BLaER1 (cell line): ENCODE measurements around the gene BUB1B.
"Not testable (repeated sequence)": the region's sequence is repeated elsewhere in the genome, so short reads cannot be mapped to it uniquely, and the experiment has no call there.

Experiments used
- H3K27ac ChIP-seq: shearing (Covaris generic); formaldehyde crosslinking; 2 replicates; pipeline ENCODE4 v1.8.1; 2022
- H3K27me3 ChIP-seq: shearing (Covaris generic); formaldehyde crosslinking; 2 replicates; pipeline ENCODE4 v1.8.1; 2022
- H3K36me3 ChIP-seq: shearing (Covaris generic); formaldehyde crosslinking; 2 replicates; pipeline ENCODE4 v1.8.1; 2022
- H3K4me1 ChIP-seq: shearing (Covaris generic); formaldehyde crosslinking; 2 replicates; pipeline ENCODE4 v1.8.1; 2022
- H3K4me2 ChIP-seq: shearing (Covaris generic); formaldehyde crosslinking; 2 replicates; pipeline ENCODE4 v1.8.1; 2022
- H3K4me3 ChIP-seq: shearing (Covaris generic); formaldehyde crosslinking; 2 replicates; pipeline ENCODE4 v1.8.1; 2022
- H3K9ac ChIP-seq: shearing (Covaris generic); formaldehyde crosslinking; 2 replicates; pipeline ENCODE4 v1.8.1; 2022
- H3K9me3 ChIP-seq: shearing (Covaris generic); formaldehyde crosslinking; 2 replicates; pipeline ENCODE4 v1.8.1; 2022
- H4K20me1 ChIP-seq: shearing (Covaris generic); formaldehyde crosslinking; 2 replicates; pipeline ENCODE4 v1.8.1; 2022
- Cebpa-rat ChIP-seq: shearing (Covaris generic); IDR thresholded peaks from 2 replicates; pipeline ENCODE4 v1.8.1; 2022

BUB1B gene

GRCh38 chr15:40125950-40126349 lies 34.9 kb upstream of the BUB1B start:
- H3K27me3 ChIP-seq, result no peaks in the 10 kb centered on the region
- TF ChIP-seq Cebpa-rat, result no peak
- H3K27ac ChIP-seq, result no peak overlapping the region
- H3K4me3 ChIP-seq, result no peak overlapping the region
- no peaks in the 10 kb centered on the region for H3K36me3 ChIP-seq
- no peaks in the 10 kb centered on the region for H3K9me3 ChIP-seq
- no peaks in the 10 kb centered on the region for H3K4me1 ChIP-seq
- H4K20me1 ChIP-seq, result no peaks in the 10 kb centered on the region
- H3K9ac ChIP-seq, result no peak overlapping the region
- H3K4me2 ChIP-seq, result no peak overlapping the region

GRCh38 chr15:40128766-40129660 lies 31.9 kb upstream of the BUB1B start:
- Histone ChIP-seq H3K9ac (no peak overlapping the region), H3K4me3 (no peak overlapping the region), H3K4me2 (no peak overlapping the region), H3K27me3 (no peaks in the 10 kb centered on the region), H3K4me1 (no peaks in the 10 kb centered on the region), H3K9me3 (no peaks in the 10 kb centered on the region), H3K36me3 (no peaks in the 10 kb centered on the region), H3K27ac (no peak overlapping the region), H4K20me1 (no peaks in the 10 kb centered on the region)
- no peak for TF ChIP-seq Cebpa-rat

- Histone ChIP-seq H3K27ac (no peak overlapping the region), H3K4me2 (no peak overlapping the region), H3K4me1 (no peaks in the 10 kb centered on the region), H3K4me3 (no peak overlapping the region), H3K27me3 (no peaks in the 10 kb centered on the region), H3K9me3 (no peaks in the 10 kb centered on the region), H3K36me3 (no peaks in the 10 kb centered on the region), H3K9ac (no peak overlapping the region), H4K20me1 (no peaks in the 10 kb centered on the region)
- no peak for TF ChIP-seq Cebpa-rat
Measured at GRCh38 chr15:40130118-40130517, 30.8 kb upstream of the BUB1B start.

DNA sequence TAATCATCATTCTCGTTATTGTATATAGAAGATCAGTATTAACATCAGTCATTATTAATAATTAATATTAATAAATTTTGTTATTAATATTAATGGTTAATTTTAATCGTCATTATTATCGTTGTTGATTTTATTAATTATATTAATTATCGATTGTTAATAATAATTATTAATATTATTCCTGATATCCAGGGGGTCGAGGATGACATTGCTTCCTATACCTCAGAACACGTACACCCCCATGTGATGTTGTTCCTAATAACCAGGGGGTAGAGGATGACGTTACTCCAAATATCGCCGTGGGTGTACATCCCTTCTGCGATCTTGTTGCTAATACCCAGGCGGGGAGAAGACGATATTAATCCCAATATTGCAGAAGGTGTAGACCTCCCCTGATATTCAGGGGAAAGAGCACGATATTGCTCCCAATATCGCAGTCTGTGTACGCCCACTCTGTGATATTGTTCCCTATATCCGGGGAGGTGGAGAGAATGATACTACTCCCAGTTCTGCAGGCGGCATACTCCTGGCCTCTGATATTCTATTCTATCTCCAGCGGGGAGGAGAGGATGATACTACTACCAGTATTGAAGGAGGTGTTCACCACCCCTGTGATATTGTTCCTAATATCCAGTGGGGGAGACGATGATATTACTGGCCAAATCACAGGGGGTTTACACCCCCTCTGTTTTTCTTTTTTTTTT lies 29.9 kb upstream of the BUB1B start:
- Histone ChIP-seq H3K4me2 (no peak overlapping the region), H3K9me3 (no peaks in the 10 kb centered on the region), H3K4me3 (no peak overlapping the region), H3K27me3 (no peaks in the 10 kb centered on the region), H3K36me3 (no peaks in the 10 kb centered on the region), H3K27ac (no peak overlapping the region), H3K4me1 (no peaks in the 10 kb centered on the region), H3K9ac (no peak overlapping the region), H4K20me1 (no peaks in the 10 kb centered on the region)
- no peak for TF ChIP-seq Cebpa-rat

- no peaks in the 10 kb centered on the region for H3K27me3 ChIP-seq
- H3K36me3 ChIP-seq, result no peaks in the 10 kb centered on the region
- no peak for TF ChIP-seq Cebpa-rat
Measured at GRCh38 chr15:40133544-40133943, 27.3 kb upstream of the BUB1B start.

DNA sequence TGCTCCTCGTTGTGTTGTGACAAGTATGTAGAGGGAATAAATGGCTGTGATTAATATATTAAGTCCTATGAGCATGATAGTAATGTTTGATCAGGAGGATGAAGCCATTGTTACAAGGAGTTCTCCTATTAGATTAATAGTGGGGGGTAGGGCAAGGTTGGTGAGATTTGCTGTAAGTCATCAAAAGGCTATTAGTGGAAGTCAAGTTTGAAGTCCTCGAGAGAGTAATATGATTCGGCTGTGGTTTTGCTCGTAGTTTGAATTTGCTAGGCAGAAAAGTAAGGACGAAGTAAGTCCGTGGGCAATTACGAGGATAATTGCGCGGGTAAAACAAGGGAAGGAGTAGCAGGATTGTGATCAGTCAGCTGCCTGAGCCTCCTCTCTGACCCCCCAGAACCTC lies 26.0 kb upstream of the BUB1B start:
- H3K27ac ChIP-seq, result no peak overlapping the region
- H4K20me1 ChIP-seq, result no peaks in the 10 kb centered on the region
- no peak for TF ChIP-seq Cebpa-rat
- no peak overlapping the region for H3K4me2 ChIP-seq
- H3K36me3 ChIP-seq, result no peaks in the 10 kb centered on the region
- H3K27me3 ChIP-seq, result no peaks in the 10 kb centered on the region
- H3K9me3 ChIP-seq, result no peaks in the 10 kb centered on the region
- H3K4me3 ChIP-seq, result no peak overlapping the region
- H3K9ac ChIP-seq, result no peak overlapping the region
- H3K4me1 ChIP-seq, result no peaks in the 10 kb centered on the region

More at GRCh38 chr15:40133544-40133943, 27.3 kb upstream of the BUB1B start:
- Histone ChIP-seq H3K4me1 (no peaks in the 10 kb centered on the region), H3K27ac (no peak overlapping the region), H3K4me3 (no peak overlapping the region), H4K20me1 (no peaks in the 10 kb centered on the region), H3K9ac (no peak overlapping the region), H3K4me2 (no peak overlapping the region), H3K9me3 (no peaks in the 10 kb centered on the region)

DNA sequence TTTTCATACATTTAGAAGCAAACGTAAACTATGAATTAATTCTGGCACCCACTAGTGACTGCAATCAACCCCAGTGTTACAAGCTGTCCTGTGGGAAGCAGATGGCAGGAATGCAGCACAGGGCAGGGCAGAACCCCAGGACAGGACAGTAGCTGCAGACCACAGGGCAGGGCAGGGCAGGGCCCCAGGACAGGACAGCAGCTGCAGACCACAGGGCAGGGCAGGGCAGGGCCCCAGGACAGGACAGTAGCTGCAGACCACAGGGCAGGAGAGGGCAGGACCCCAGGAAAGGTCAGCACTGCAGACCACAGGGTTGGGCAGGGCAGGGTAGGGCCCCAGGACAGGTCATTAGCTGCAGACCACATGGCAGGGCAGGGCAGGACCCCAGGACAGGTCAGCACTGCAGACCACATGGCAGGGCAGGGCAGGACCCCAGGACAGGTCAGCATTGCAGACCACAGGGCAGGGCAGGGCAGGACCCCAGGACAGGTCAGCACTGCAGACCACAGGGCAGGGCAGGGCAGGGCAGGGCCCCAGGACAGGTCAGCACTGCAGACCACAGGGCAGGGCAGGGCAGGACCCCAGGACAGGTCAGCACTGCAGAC lies 24.9 kb upstream of the BUB1B start:
- not testable (repeated sequence) for H3K4me3 ChIP-seq, H3K36me3 ChIP-seq, H3K4me1 ChIP-seq, H3K27ac ChIP-seq, H3K9ac ChIP-seq, H4K20me1 ChIP-seq, H3K9me3 ChIP-seq, H3K4me2 ChIP-seq, H3K27me3 ChIP-seq

DNA sequence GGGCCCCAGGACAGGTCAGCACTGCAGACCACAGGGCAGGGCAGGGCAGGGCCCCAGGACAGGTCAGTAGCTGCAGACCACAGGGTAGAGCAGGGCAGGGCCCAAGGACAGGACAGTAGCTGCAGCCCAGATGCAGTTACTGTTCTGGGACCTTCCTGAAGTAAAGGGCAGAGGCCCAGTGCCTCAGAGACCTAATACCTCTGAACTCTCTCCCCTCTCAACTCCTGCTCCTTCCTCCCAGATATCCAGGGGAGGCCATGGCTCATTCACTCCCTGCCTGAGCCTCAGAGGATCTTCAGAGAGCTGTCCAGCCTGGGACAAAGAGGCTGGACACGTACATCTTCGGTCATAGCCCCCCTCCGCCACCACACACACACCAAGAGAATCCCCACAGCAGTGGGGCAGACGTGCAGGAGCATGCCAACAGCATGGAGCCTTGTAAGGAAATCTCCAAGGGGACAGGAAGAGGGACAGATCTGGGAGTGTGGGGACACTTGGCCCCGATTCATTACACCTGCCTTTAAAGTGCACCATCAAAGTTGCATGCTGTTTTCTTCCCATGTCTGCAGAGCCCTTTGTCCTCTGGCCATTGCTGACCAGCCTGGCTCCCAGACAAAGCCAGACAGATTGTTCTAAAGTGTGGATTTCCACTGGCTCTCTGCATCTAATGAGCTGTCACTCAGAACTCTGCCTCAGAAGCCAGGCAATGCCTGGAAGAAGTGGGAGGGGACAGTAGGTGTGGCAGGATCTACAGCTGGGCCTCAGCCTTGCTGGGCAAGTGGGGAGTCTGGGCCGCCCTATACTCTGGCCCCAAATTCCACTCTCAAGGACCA lies 24.2 kb upstream of the BUB1B start:
- Histone ChIP-seq H3K4me2 (no peak overlapping the region), H3K9ac (no peak overlapping the region), H3K4me1 (no peaks in the 10 kb centered on the region), H3K27me3 (no peaks in the 10 kb centered on the region), H3K36me3 (no peaks in the 10 kb centered on the region), H3K4me3 (no peak overlapping the region), H3K9me3 (no peaks in the 10 kb centered on the region), H4K20me1 (no peaks in the 10 kb centered on the region), H3K27ac (no peak overlapping the region)
- no peak for TF ChIP-seq Cebpa-rat

- Histone ChIP-seq H4K20me1 (no peaks in the 10 kb centered on the region), H3K36me3 (no peaks in the 10 kb centered on the region), H3K4me1 (no peaks in the 10 kb centered on the region), H3K4me3 (no peak overlapping the region), H3K27me3 (no peaks in the 10 kb centered on the region), H3K9me3 (no peaks in the 10 kb centered on the region), H3K4me2 (no peak overlapping the region), H3K27ac (no peak overlapping the region), H3K9ac (no peak overlapping the region)
- TF ChIP-seq Cebpa-rat, result no peak
Measured at GRCh38 chr15:40137303-40138200, 23.3 kb upstream of the BUB1B start.

DNA sequence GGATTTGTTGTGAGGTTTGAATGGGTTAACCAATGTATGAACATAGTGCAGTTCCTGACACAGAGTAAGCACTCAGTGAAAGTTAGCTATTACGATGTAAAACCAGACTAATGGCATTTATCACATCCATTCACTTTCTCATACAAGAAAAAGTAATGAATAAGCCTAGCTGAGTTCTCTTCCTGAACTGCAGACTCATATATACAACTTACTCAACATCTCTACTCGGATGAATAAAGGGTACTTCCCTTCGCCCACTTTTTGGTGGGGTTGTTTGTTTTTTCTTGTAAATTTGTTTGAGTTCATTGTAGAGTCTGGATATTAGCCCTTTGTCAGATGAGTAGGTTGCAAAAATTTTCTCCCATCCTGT lies 22.7 kb upstream of the BUB1B start:
- H3K4me2 ChIP-seq, H4K20me1 ChIP-seq, H3K9ac ChIP-seq, H3K9me3 ChIP-seq, H3K4me3 ChIP-seq, H3K4me1 ChIP-seq, H3K27me3 ChIP-seq, H3K36me3 ChIP-seq, H3K27ac ChIP-seq: not testable (repeated sequence)
